Caco-2 (cell line): ENCODE measurements around the gene SLC25A34. TPM values are rescaled to one million over a fixed set of nuclear protein-coding genes. Genes with fewer than 3 reads are reported as not detected.

ENCODE experiments used
- BruUV-seq: library from RNA; stranded (reverse); fragments of 400-500 nt; replicated peaks from 2 replicates; lab custom pipeline; 2021; lab: Mats Ljungman, UMichigan
- CTCF ChIA-PET: fragments of 300-600 bp; sonication (Branson Sonifier 250); formaldehyde crosslinking; loops from one replicate; lab custom pipeline; 2022; ENCODE audit warnings: antibody characterized with exemption; lab: Charles Lee
- POLR2A ChIA-PET: fragments of 300-600 bp; sonication (Branson Sonifier 250); formaldehyde crosslinking; loops from one replicate; lab custom pipeline; 2022; ENCODE audit warnings: antibody characterized with exemption; lab: Charles Lee
- DNase-seq, 2 experiments: peaks; one replicate each; pipeline versions ENCODE4 v3.0.0 to v3.0.0-alpha.2; 2020 to 2022
- H3K27me3 ChIP-seq: replicated peaks from 2 replicates; pipeline ENCODE4 v1.6.0; 2011; ENCODE audit warnings: low read length; ENCODE audit not compliant: control insufficient read depth, insufficient read depth
- H3K36me3 ChIP-seq: 2 replicates; pipeline ENCODE4 v1.5.1; 2011; ENCODE audit warnings: low read length; ENCODE audit not compliant: control insufficient read depth, insufficient read depth
- H3K4me1 ChIP-seq: fragments of 250-450 bp; sonication (Bioruptor Pico); 2 replicates; pipeline ENCODE4 v1.5.1; 2020; ENCODE audit warnings: mild to moderate bottlenecking
- H3K4me3 ChIP-seq: 2 replicates; pipeline ENCODE4 v1.5.1; 2011; ENCODE audit warnings: low read depth, mild to moderate bottlenecking, control low read depth, low read length
- H3K9me3 ChIP-seq: fragments of 250-450 bp; sonication (Bioruptor Pico); 2 replicates; pipeline ENCODE4 v1.5.1; 2020; ENCODE audit warnings: mild to moderate bottlenecking, moderate library complexity
- H3K27ac Mint-ChIP-seq: one replicate; pipeline ENCODE4 v1.8.0; 2022; ENCODE audit warnings: mixed read lengths; ENCODE audit not compliant: unreplicated experiment
- H3K27me3 Mint-ChIP-seq: one replicate; pipeline ENCODE4 v1.8.0; 2022; ENCODE audit warnings: mixed read lengths; ENCODE audit not compliant: insufficient read depth, unreplicated experiment
- H3K36me3 Mint-ChIP-seq: one replicate; pipeline ENCODE4 v1.8.0; 2022; ENCODE audit warnings: mild to moderate bottlenecking, mixed read lengths; ENCODE audit not compliant: insufficient read depth, unreplicated experiment
- H3K4me1 Mint-ChIP-seq: one replicate; pipeline ENCODE4 v1.8.0; 2022; ENCODE audit warnings: low read depth, mixed read lengths; ENCODE audit not compliant: unreplicated experiment
- H3K4me3 Mint-ChIP-seq: one replicate; pipeline ENCODE4 v1.8.0; 2022; ENCODE audit warnings: mild to moderate bottlenecking, moderate library complexity, mixed read lengths; ENCODE audit not compliant: unreplicated experiment
- H3K9me3 Mint-ChIP-seq: one replicate; pipeline ENCODE4 v1.8.0; 2022; ENCODE audit warnings: mixed read lengths; ENCODE audit not compliant: unreplicated experiment
- CTCF ChIP-seq, 2 experiments: fragments of 200-600 bp in 1 of 2; IDR thresholded peaks; 1 replicate in 1 of 2; 2 replicates in 1 of 2; pipeline versions ENCODE4 v1.5.1 to v1.8.0; 2011 to 2022; ENCODE audit warnings: antibody characterized with exemption in 1 of 2, control low read depth in 1 of 2, inconsistent platforms in 1 of 2, low read depth in 1 of 2, low read length in 1 of 2, mild to moderate bottlenecking in 1 of 2, moderate library complexity in 1 of 2; ENCODE audit not compliant: insufficient read depth in 1 of 2, severe bottlenecking in 1 of 2, unreplicated experiment in 1 of 2
- intact Hi-C: fragments of 100-400 bp; cut with micrococcal nuclease; formaldehyde crosslinking; loops from one replicate; pipeline ENCODE4 v1.10.0; 2022; ENCODE audit not compliant: unreplicated experiment
- total RNA-seq: library from RNA; stranded (reverse); gene quantifications from 2 replicates; pipeline ENCODE4 v1.2.3, GENCODE V29; 2022

SLC25A34 gene
- total RNA-seq, 1 experiment from 2014 or later = 1.1 TPM

- TF ChIP-seq CTCF (IDR thresholded peaks at IDR 0.05; ENCODE audit: insufficient read depth in 1 of 2, low read depth in 1 of 2, low read length in 1 of 2, severe bottlenecking in 1 of 2, unreplicated experiment in 1 of 2) = no peak
- Mint-ChIP-seq H3K4me3 (peak within 1 kb of the TSS; percentile 35), H3K27ac (no peak within 1 kb of the TSS), H3K36me3 (peaks cover 6% of the 10 kb centered on the region), H3K27me3 (no peaks in the 10 kb centered on the region), H3K4me1 (peaks cover 20% of the 10 kb centered on the region), H3K9me3 (no peaks in the 10 kb centered on the region)
- H3K9me3 ChIP-seq = no peaks in the 10 kb centered on the region
- no peak for DNase-seq
- BruUV-seq = no TSS peak
- ChIA-PET CTCF (interaction anchor here (0.9 kb wide), 1 partner anchor 57 kb away, joined by 3 read pairs; no protein-coding TSS in a partner anchor), POLR2A (no interaction called here)
- H3K4me1 ChIP-seq = peaks cover 22% of the 10 kb centered on the region
- no peaks in the 10 kb centered on the region for H3K27me3 ChIP-seq
- H3K36me3 ChIP-seq = no peaks in the 10 kb centered on the region
- H3K4me3 ChIP-seq = no peak within 1 kb of the TSS
- intact Hi-C loops = no loop called here
Observed at GRCh38 chr1:15758343-15758931, 22.4 kb downstream of the SLC25A34 start, which contains the start of gene FBLIM1. Gene FBLIM1, plus strand, starts transcription at chr1:15758795. Its CDS starts 6,189 bp downstream, at chr1:15764984.

- Histone ChIP-seq H3K4me1 (peaks cover 26% of the 10 kb centered on the region), H3K4me3 (no peak overlapping the region), H3K9me3 (no peaks in the 10 kb centered on the region), H3K27me3 (no peaks in the 10 kb centered on the region), H3K36me3 (no peaks in the 10 kb centered on the region)
- H3K36me3 Mint-ChIP-seq = peaks cover 6% of the 10 kb centered on the region
- no peaks in the 10 kb centered on the region for H3K9me3 Mint-ChIP-seq
- H3K4me1 Mint-ChIP-seq = peaks cover 25% of the 10 kb centered on the region
- ChIA-PET POLR2A (no interaction called here), CTCF (no interaction called here)
- no TSS peak for BruUV-seq
- no peak overlapping the region for H3K4me3 Mint-ChIP-seq
- no peak for TF ChIP-seq CTCF (IDR thresholded peaks at IDR 0.05; ENCODE audit: insufficient read depth in 1 of 2, low read depth in 1 of 2, low read length in 1 of 2, severe bottlenecking in 1 of 2, unreplicated experiment in 1 of 2)
- no peak for DNase-seq
- intact Hi-C loops = no loop called here
- no peaks in the 10 kb centered on the region for H3K27me3 Mint-ChIP-seq
- no peak overlapping the region for H3K27ac Mint-ChIP-seq
Observed at GRCh38 chr1:15758953-15759661, 23.0 kb downstream of the SLC25A34 start.

- Histone ChIP-seq H3K36me3 (no peaks in the 10 kb centered on the region), H3K4me1 (peaks cover 36% of the 10 kb centered on the region), H3K9me3 (no peaks in the 10 kb centered on the region), H3K4me3 (no peak overlapping the region), H3K27me3 (no peaks in the 10 kb centered on the region)
- TF ChIP-seq CTCF (IDR thresholded peaks at IDR 0.05; ENCODE audit: insufficient read depth in 1 of 2, low read depth in 1 of 2, low read length in 1 of 2, severe bottlenecking in 1 of 2, unreplicated experiment in 1 of 2) = no peak
- no peak for DNase-seq
- Mint-ChIP-seq H3K4me1 (peaks cover 35% of the 10 kb centered on the region), H3K4me3 (no peak overlapping the region), H3K27me3 (no peaks in the 10 kb centered on the region), H3K27ac (peak overlapping the region; percentile 35), H3K36me3 (peaks cover 12% of the 10 kb centered on the region), H3K9me3 (no peaks in the 10 kb centered on the region)
- BruUV-seq = no TSS peak
- ChIA-PET CTCF (interaction anchor here (0.7 kb wide), 1 partner anchor 15 kb away, joined by 3 read pairs; no protein-coding TSS in a partner anchor), POLR2A (interaction anchor here (0.6 kb wide), 1 partner anchor 88 kb away, joined by 5 read pairs; no protein-coding TSS in a partner anchor)
- intact Hi-C loops = no loop called here
Observed at GRCh38 chr1:15760520-15761211, 24.6 kb downstream of the SLC25A34 start.
